ENCODE data around the gene LIPJ. TPM values are rescaled to one million over a fixed set of nuclear protein-coding genes. Genes with fewer than 3 reads are reported as not detected.

The LIPJ gene
- total RNA-seq, 1 donor from 2014 or later, result not detected

GRCh38 chr10:88616250-88616977 lies 29.9 kb downstream of the LIPJ start:
- Mint-ChIP-seq H3K4me1 (ENCODE audit: low read depth) (no peaks in the 10 kb centered on the region), H3K27ac (no peak overlapping the region), H3K36me3 (ENCODE audit: insufficient read depth) (no peaks in the 10 kb centered on the region), H3K4me3 (ENCODE audit: low read depth) (no peak overlapping the region), H3K9me3 (ENCODE audit: low read depth) (no peaks in the 10 kb centered on the region), H3K27me3 (no peaks in the 10 kb centered on the region)
- TF ChIP-seq, protein P1, sequence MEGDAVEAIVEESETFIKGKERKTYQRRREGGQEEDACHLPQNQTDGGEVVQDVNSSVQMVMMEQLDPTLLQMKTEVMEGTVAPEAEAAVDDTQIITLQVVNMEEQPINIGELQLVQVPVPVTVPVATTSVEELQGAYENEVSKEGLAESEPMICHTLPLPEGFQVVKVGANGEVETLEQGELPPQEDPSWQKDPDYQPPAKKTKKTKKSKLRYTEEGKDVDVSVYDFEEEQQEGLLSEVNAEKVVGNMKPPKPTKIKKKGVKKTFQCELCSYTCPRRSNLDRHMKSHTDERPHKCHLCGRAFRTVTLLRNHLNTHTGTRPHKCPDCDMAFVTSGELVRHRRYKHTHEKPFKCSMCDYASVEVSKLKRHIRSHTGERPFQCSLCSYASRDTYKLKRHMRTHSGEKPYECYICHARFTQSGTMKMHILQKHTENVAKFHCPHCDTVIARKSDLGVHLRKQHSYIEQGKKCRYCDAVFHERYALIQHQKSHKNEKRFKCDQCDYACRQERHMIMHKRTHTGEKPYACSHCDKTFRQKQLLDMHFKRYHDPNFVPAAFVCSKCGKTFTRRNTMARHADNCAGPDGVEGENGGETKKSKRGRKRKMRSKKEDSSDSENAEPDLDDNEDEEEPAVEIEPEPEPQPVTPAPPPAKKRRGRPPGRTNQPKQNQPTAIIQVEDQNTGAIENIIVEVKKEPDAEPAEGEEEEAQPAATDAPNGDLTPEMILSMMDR (IDR thresholded peaks at IDR 0.05; ENCODE audit: unreplicated experiment), result no peak
- DNase-seq (ENCODE audit: low spot score, unreplicated experiment), result no peak

- H3K4me1 Mint-ChIP-seq (ENCODE audit: low read depth), result no peaks in the 10 kb centered on the region
- H3K36me3 Mint-ChIP-seq (ENCODE audit: insufficient read depth), result no peaks in the 10 kb centered on the region
- H3K27ac Mint-ChIP-seq, result no peak overlapping the region
- peaks cover 2% of the 10 kb centered on the region for H3K27me3 Mint-ChIP-seq
- no peak overlapping the region for H3K4me3 Mint-ChIP-seq (ENCODE audit: low read depth)
- DNase-seq (ENCODE audit: low spot score, unreplicated experiment), result no peak
- no peaks in the 10 kb centered on the region for H3K9me3 Mint-ChIP-seq (ENCODE audit: low read depth)
- TF ChIP-seq, protein P1 (IDR thresholded peaks at IDR 0.05; ENCODE audit: unreplicated experiment), result no peak
Observed at GRCh38 chr10:88617772-88618300, 31.3 kb downstream of the LIPJ start.

DNA sequence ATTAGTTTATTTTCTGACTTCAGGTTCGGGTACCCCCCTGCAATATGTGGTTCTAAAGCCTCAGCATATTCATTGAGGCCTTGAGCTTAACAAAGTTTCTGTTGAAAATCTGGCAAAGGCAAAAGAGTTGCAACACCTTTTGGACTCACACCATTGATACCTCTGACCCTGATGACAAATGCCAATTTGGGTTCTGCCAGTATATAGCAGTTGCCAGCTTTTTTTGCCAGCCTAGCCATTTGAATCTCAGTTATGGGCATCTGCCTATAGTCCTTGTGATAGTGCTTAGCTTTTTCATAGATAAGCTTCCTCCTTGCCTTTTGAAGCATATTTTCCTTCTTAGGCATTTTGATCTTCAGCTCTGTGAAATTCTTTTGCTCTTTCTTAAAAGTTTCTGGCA lies 31.9 kb downstream of the LIPJ start:
- no peak for DNase-seq (ENCODE audit: low spot score, unreplicated experiment)

DNA sequence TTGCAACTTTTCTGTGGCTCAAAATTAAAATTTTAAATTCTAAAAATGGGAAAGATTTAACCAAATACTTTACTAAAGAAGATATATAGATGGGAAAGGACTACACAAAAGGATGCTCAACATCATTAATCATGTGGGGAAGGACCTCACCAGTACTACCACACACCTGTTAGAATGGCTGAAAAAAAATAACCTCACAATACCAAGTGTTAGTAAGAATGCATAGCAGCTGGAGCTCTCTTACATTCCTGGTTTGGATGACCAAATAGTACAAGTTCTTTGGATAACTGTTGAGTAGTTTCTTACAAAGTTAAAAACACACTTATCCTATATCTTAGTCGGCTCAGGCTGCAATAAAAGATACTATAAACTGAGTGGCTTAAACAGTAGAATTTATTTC lies 33.9 kb downstream of the LIPJ start:
- Mint-ChIP-seq H3K27ac (no peak overlapping the region), H3K36me3 (ENCODE audit: insufficient read depth) (no peaks in the 10 kb centered on the region), H3K27me3 (peaks cover 2% of the 10 kb centered on the region), H3K9me3 (ENCODE audit: low read depth) (no peaks in the 10 kb centered on the region), H3K4me1 (ENCODE audit: low read depth) (no peaks in the 10 kb centered on the region), H3K4me3 (ENCODE audit: low read depth) (no peak overlapping the region)
- TF ChIP-seq, protein P1 (IDR thresholded peaks at IDR 0.05; ENCODE audit: unreplicated experiment), result no peak
- DNase-seq (ENCODE audit: low spot score, unreplicated experiment), result no peak

More for the DNA sequence above, 31.9 kb downstream of the LIPJ start:
- Mint-ChIP-seq H3K4me1 (ENCODE audit: low read depth) (no peaks in the 10 kb centered on the region), H3K27me3 (peaks cover 2% of the 10 kb centered on the region), H3K9me3 (ENCODE audit: low read depth) (no peaks in the 10 kb centered on the region), H3K4me3 (ENCODE audit: low read depth) (no peak overlapping the region), H3K27ac (no peak overlapping the region), H3K36me3 (ENCODE audit: insufficient read depth) (no peaks in the 10 kb centered on the region)
- TF ChIP-seq, protein P1 (IDR thresholded peaks at IDR 0.05; ENCODE audit: unreplicated experiment), result no peak

DNA sequence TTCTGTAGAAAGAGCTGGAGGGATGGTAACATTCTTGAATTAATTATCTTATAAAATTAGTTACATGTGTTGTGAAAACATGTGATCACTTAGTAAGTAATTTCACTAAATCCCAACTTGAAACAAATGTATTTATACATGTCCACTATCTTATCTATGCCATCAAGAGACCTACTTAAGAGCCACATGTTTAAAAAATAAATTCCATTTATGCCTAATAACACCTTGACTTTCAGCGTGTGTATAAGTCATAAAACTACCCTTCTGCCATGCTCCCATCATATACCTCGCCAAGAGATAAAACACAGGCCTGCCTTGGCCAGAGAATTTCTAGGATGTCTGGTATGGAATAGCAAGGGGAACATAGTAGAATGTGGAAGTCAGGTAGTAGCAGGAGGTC lies 37.3 kb downstream of the LIPJ start:
- Mint-ChIP-seq H3K4me3 (ENCODE audit: low read depth) (no peak overlapping the region), H3K27ac (no peak overlapping the region), H3K4me1 (ENCODE audit: low read depth) (no peaks in the 10 kb centered on the region), H3K9me3 (ENCODE audit: low read depth) (peaks cover 11% of the 10 kb centered on the region), H3K27me3 (peaks cover 2% of the 10 kb centered on the region), H3K36me3 (ENCODE audit: insufficient read depth) (no peaks in the 10 kb centered on the region)
- TF ChIP-seq, protein P1 (IDR thresholded peaks at IDR 0.05; ENCODE audit: unreplicated experiment), result no peak
- DNase-seq (ENCODE audit: low spot score, unreplicated experiment), result no peak
